AG09309 (cell line): ENCODE data around the gene NPC1L1.
"Not testable (repeated sequence)": the region's sequence is repeated elsewhere in the genome, so short reads cannot be mapped to it uniquely, and the experiment has no call there.

Experiments used
- DNase-seq: peaks from one replicate; pipeline ENCODE4 v3.0.0-alpha.2; 2010; ENCODE audit warnings: low read depth
- H3K4me3 ChIP-seq: 2 replicates; pipeline ENCODE4 v1.5.1; 2011; ENCODE audit warnings: mild to moderate bottlenecking, low read depth, low read length, moderate library complexity; ENCODE audit not compliant: control insufficient read depth
- TF ChIP-seq, protein P1 (sequence below): IDR thresholded peaks from 2 replicates; pipeline ENCODE4 v1.5.1; 2011; ENCODE audit warnings: mild to moderate bottlenecking, low read depth, low read length, inconsistent platforms; ENCODE audit not compliant: insufficient read depth, control insufficient read depth; ENCODE audit errors: missing control alignments

NPC1L1 gene

DNA sequence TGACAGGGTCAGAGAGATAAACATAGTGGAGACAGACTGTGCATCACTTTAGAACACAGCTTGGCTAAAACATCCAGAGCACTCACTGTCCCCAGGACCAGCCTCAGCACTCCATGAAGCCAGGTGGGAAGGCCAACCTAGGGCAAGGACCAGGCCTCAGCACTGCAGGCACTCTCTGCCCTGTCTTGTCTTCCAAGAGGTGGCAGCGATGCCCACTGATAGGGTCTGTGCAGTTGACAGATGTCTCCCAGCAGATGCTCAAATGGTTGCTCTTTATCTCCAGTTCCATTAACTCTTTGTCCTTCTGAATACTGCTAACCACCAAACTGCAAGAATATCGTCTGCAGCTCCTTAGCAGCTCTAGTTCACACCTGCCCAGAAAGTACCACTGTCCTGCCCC lies 23.5 kb upstream of the NPC1L1 start:
- no peak overlapping the region for H3K4me3 ChIP-seq
- TF ChIP-seq, protein P1, sequence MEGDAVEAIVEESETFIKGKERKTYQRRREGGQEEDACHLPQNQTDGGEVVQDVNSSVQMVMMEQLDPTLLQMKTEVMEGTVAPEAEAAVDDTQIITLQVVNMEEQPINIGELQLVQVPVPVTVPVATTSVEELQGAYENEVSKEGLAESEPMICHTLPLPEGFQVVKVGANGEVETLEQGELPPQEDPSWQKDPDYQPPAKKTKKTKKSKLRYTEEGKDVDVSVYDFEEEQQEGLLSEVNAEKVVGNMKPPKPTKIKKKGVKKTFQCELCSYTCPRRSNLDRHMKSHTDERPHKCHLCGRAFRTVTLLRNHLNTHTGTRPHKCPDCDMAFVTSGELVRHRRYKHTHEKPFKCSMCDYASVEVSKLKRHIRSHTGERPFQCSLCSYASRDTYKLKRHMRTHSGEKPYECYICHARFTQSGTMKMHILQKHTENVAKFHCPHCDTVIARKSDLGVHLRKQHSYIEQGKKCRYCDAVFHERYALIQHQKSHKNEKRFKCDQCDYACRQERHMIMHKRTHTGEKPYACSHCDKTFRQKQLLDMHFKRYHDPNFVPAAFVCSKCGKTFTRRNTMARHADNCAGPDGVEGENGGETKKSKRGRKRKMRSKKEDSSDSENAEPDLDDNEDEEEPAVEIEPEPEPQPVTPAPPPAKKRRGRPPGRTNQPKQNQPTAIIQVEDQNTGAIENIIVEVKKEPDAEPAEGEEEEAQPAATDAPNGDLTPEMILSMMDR: no peak

DNA sequence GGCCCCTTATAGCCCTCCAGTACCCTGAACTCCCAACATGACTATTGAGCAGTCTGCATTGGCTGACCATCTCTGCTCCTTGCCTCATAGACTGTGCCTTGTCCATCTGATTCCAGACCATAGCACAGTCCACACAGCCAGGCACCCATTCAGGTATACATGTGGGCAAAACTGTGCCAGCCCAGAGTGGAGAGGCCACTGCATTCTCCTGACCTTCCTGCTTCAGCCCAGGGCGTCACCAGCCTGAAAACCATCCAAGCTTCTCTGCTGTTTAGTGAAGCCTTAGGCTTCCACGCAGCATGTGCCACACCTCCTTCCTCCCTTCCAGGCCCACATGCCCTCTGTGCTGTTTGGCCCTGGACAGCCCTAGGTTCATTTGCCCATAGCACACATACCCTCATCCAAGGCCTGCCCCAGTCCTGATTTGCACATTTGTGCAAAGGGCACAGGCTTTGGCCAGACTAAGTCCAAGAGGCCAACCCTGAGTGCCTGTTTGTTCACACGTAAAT lies 22.1 kb upstream of the NPC1L1 start:
- DNase-seq: no peak
- H3K4me3 ChIP-seq: no peak overlapping the region
- TF ChIP-seq, protein P1: no peak

More for the DNA sequence above, 23.5 kb upstream of the NPC1L1 start:
- DNase-seq: no peak

DNA sequence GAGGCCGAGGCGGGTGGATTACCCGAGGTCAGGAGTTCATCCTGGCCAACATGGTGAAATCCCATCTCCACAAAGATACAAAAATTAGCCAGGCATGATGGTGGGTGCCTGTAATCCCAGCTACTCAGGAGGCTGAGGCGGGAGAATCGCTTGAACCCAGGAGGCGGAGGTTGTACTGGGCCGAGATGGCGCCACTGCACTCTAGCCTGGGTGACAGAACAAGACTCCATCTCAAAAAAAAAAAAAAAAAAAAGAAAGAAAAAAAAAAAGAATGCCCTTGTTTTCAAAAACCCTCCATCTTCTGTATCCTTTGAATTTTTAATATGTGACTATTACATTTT lies 21.5 kb upstream of the NPC1L1 start:
- not testable (repeated sequence) for DNase-seq, H3K4me3 ChIP-seq

DNA sequence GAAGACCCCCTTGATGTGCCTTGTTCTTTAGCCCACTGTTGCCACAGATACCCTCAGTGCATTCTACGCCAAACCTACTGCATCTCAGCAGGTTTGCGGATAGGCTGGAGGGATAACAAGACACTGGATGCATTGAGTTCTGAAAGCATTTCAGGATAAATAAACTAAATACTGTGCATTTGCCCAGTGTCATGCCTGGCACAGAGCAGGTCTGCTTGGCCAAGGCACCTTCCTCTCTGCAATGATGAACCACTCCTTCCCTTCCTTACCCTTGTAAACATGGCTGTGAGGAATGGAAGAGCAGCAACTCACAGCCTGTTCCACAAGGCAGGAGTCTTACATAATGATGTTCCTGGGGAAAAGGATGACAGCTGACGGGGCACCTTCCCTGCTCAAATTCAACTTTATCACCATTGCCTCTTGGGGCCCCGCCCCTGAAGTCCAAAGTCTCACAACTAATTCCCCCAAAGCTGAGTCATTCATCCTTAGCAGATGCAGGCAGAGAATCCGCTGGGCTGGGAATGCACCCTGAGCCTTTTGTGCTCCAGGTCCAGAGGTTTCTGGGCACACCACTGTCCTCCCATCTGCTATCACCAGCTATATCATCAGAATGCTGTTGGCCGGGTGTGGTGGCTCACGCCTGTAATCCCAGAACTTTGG lies 21.0 kb upstream of the NPC1L1 start:
- TF ChIP-seq, protein P1: no peak
- no peak for DNase-seq
- H3K4me3 ChIP-seq: no peak overlapping the region

DNA sequence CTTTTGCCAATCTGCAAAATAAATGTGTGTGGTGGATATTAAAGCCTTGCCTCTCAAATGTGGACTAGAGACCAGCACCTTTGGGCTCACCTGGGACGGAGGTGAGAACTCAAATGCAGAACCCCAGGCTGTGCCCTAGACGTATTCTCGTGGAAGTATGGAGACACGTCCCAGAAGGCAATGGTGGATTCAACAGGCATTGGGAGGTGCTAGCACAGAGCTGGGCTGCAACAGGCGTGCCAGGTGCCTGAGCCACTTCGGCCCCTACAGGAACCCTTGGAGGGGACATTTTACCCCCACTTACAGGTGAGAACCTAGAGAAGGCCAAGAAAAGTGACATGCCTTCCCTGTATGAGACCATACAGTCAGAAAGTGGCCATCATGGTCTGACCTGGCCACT lies 20.4 kb upstream of the NPC1L1 start:
- H3K4me3 ChIP-seq: no peak overlapping the region
- TF ChIP-seq, protein P1: no peak
- no peak for DNase-seq

DNA sequence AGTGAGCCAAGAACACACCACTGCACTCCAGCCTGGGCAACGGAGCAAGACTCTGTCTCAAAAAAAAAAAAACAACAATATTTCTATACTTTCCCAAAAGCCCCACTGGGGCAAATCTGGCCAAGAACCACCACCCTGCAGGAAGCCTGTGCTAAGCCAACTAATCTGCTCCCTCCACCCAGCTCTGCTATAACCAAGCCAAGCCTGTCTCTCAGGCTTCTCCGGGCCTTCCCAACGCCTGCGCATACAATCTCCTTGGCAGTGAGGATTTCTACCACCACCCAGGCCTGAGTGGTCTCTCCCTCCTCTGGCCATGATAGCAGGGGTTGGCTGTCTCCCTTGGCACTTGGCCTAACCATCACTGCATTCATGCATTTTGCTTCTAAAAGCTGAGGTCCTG lies 18.4 kb upstream of the NPC1L1 start:
- no peak overlapping the region for H3K4me3 ChIP-seq
- TF ChIP-seq, protein P1: no peak
- DNase-seq: no peak

DNA sequence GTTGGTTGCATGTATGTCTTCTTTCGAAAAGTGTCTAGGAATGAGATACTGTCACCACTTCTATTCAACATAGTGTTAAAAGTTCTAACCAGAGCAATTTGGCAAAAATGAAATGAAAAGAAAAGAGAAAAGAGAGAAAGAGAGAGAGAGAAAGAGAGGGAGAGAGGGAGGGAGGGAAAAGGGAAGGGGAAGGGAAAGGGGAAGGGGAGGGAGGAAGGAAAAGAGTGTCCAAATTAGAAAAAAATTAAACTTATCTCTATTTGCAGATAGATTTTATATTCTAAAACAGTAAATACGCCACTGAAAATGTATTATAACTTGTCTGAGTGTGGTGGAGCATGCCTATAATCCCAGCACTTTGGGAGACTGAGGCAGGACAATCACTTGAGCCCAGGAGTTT lies 16.4 kb upstream of the NPC1L1 start:
- TF ChIP-seq, protein P1: no peak
- DNase-seq: no peak
- H3K4me3 ChIP-seq: no peak overlapping the region
